SU-DHL-6 (cell line): ENCODE measurements around the gene UBTD2.
A peak's percentile ranks its signal among the peaks of the same experiment; 100 is the strongest.
"Not testable (repeated sequence)": the region's sequence is repeated elsewhere in the genome, so short reads cannot be mapped to it uniquely, and the experiment has no call there.

Experiments
- H2AFZ ChIP-seq: fragments of 200-600 bp; sonication (generic); 2 replicates; pipeline ENCODE4 v1.6.1; 2014; ENCODE audit warnings: low read depth, mild to moderate bottlenecking, moderate library complexity, mixed read lengths, antibody characterized with exemption, low read length; ENCODE audit not compliant: severe bottlenecking
- H3F3A ChIP-seq: fragments of 200-600 bp; shearing (Covaris generic); 2 replicates; pipeline ENCODE4 v1.6.0; 2016; ENCODE audit warnings: antibody characterized with exemption, mild to moderate bottlenecking; ENCODE audit not compliant: insufficient read depth
- H3K27ac ChIP-seq: fragments of 200-600 bp; sonication (generic); 2 replicates; pipeline ENCODE4 v1.5.1; 2016; ENCODE audit warnings: low read depth, mild to moderate bottlenecking, low read length, moderate library complexity, mixed read lengths
- H3K27me3 ChIP-seq: fragments of 200-600 bp; sonication (generic), shearing (Covaris generic); 2 replicates; pipeline ENCODE4 v1.6.0; 2014; ENCODE audit warnings: mild to moderate bottlenecking, low read length
- H3K36me3 ChIP-seq: fragments of 200-600 bp; sonication (generic); 2 replicates; pipeline ENCODE4 v1.6.1; 2014; ENCODE audit warnings: mild to moderate bottlenecking, low read length, mixed read lengths
- H3K4me2 ChIP-seq: fragments of 300-600, 200-600 bp; shearing (Covaris generic), sonication (generic); 2 replicates; pipeline ENCODE4 v1.6.0; 2014; ENCODE audit warnings: low read length, low read depth, mild to moderate bottlenecking; ENCODE audit not compliant: poor library complexity, severe bottlenecking
- H3K4me3 ChIP-seq: fragments of 200-600 bp; sonication (generic); 2 replicates; pipeline ENCODE4 v1.5.1; 2014; ENCODE audit warnings: antibody characterized with exemption, low read length, mild to moderate bottlenecking, mixed read lengths; ENCODE audit not compliant: insufficient read depth, poor library complexity, severe bottlenecking
- H3K79me2 ChIP-seq: fragments of 200-600 bp; sonication (generic); 2 replicates; pipeline ENCODE4 v1.6.1; 2014; ENCODE audit warnings: mild to moderate bottlenecking, low read length, moderate library complexity; ENCODE audit not compliant: insufficient read depth
- H3K9ac ChIP-seq: fragments of 200-600 bp; sonication (generic); 2 replicates; pipeline ENCODE4 v1.7.0; 2014; ENCODE audit warnings: mild to moderate bottlenecking, low read length
- H3K9me2 ChIP-seq: fragments of 200-600 bp; sonication (generic); replicated peaks from 2 replicates; pipeline ENCODE4 v1.6.1; 2014; ENCODE audit warnings: low read length; ENCODE audit not compliant: insufficient read depth
- H3K9me3 ChIP-seq: fragments of 200-600 bp; sonication (generic); 2 replicates; pipeline ENCODE4 v1.6.1; 2014; ENCODE audit warnings: low read length, mixed read lengths; ENCODE audit not compliant: insufficient read depth
- H4K20me1 ChIP-seq: fragments of 200-600 bp; sonication (generic); 2 replicates; pipeline ENCODE4 v1.6.1; 2014; ENCODE audit warnings: low read depth, mild to moderate bottlenecking, antibody characterized with exemption, low read length, moderate library complexity, mixed read lengths
- EZH2phosphoT487 ChIP-seq: fragments of 200-600 bp; sonication (generic), shearing (Covaris generic); conservative IDR thresholded peaks from 2 replicates; pipeline ENCODE4 v1.6.1; 2018; ENCODE audit warnings: mild to moderate bottlenecking, antibody characterized with exemption, low read length, moderate library complexity, mixed read lengths
- TF ChIP-seq, protein P1 (sequence below): fragments of 200-600 bp; sonication (generic); IDR thresholded peaks from one replicate; pipeline ENCODE4 v1.5.1; 2017; ENCODE audit warnings: antibody characterized with exemption, mild to moderate bottlenecking, low read length, moderate library complexity; ENCODE audit not compliant: insufficient read depth, poor library complexity, severe bottlenecking

UBTD2 gene

DNA sequence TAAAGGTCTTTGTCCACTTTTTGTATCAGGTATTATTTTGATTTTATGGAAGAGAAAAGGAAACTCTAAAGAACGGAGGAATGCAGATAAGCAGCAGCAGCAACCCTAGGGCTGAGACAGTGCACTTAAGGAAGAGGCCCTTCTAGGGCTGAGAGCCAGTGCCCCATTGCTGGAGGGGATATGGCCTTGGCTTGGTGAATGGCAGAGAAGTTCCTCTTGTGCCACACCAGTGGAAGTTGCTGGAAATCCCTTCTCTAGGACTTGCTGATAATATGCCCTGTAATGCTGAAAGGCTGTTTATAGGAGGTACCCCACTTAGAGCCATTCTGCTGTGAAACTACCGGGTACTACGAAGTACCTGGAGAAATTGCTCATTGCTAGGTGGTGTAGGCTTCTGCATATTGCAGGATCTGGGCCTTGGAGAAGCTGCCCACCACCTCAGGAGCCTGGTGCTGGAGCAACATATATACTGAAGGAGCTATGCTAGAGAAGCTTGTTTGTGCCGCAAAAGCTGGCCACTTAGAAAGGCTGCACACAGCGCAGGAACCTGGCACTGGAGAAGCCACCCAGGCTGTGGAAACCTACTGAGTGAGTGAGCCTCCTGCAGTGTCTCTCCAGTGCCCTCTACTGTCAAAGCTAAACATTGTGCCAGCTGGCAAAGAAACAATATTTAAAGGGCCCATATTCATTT is 9.6 kb upstream of the UBTD2 start:
- Histone ChIP-seq H4K20me1 (no peaks in the 10 kb centered on the region), H3K36me3 (no peaks in the 10 kb centered on the region), H3K4me3 (no peak overlapping the region), H3K79me2 (no peaks in the 10 kb centered on the region), H3F3A (no peaks in the 10 kb centered on the region), H3K27me3 (no peaks in the 10 kb centered on the region), H3K9me2 (no peaks in the 10 kb centered on the region), H3K4me2 (no peak overlapping the region), H3K9ac (no peak overlapping the region), H2AFZ (no peak overlapping the region), H3K27ac (no peak overlapping the region), H3K9me3 (no peaks in the 10 kb centered on the region)
- TF ChIP-seq, protein P1, sequence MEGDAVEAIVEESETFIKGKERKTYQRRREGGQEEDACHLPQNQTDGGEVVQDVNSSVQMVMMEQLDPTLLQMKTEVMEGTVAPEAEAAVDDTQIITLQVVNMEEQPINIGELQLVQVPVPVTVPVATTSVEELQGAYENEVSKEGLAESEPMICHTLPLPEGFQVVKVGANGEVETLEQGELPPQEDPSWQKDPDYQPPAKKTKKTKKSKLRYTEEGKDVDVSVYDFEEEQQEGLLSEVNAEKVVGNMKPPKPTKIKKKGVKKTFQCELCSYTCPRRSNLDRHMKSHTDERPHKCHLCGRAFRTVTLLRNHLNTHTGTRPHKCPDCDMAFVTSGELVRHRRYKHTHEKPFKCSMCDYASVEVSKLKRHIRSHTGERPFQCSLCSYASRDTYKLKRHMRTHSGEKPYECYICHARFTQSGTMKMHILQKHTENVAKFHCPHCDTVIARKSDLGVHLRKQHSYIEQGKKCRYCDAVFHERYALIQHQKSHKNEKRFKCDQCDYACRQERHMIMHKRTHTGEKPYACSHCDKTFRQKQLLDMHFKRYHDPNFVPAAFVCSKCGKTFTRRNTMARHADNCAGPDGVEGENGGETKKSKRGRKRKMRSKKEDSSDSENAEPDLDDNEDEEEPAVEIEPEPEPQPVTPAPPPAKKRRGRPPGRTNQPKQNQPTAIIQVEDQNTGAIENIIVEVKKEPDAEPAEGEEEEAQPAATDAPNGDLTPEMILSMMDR: peak; percentile 86
- no peak for TF ChIP-seq EZH2phosphoT487

DNA sequence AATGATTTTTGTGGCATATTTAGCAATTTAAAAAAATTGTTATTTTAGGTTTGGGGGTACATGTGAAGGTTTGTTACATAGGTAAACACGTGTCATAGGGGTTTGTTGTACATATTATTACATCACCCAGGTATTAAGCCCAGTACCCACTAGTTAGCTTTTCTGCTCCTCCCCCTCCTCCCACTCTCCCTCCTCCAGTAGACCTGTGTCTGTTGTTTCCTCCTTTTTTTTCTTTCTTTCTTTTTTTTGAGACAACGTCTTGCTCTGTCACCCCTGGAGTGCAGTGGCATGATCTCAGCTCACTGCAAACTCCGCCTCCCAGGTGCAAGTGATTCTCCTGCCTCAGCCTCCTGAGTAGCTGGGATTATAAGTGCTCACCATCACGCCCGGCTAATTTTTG is 8.3 kb upstream of the UBTD2 start:
- H3K4me3 ChIP-seq, H3K4me2 ChIP-seq, H3K27me3 ChIP-seq, H3K79me2 ChIP-seq, H3K9me2 ChIP-seq, H3K27ac ChIP-seq, H3F3A ChIP-seq, H3K9ac ChIP-seq, H3K36me3 ChIP-seq, H3K9me3 ChIP-seq, H4K20me1 ChIP-seq, H2AFZ ChIP-seq: not testable (repeated sequence)

DNA sequence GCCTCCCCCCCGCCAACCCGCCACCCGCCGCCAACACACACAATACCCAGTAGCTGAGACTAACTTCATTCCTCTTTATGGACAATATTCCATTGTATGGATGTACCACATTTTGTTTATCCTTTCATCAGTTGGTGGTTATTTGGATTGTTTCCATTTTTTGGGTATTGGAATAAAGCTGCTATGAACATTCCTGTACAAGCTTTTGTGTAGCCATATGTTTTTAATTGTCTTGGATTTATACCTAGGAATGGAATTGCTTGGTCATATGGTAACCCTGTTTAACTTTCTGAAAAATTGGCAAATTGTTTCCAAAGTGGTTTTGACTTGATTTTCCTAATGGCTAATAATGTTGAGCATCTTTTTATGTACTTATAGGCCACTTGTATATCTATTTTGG is 4.9 kb upstream of the UBTD2 start:
- no peak overlapping the region for H3K4me3 ChIP-seq
- no peak for TF ChIP-seq EZH2phosphoT487
- TF ChIP-seq, protein P1: no peak
- no peaks in the 10 kb centered on the region for H3K9me3 ChIP-seq
- no peak overlapping the region for H3K4me2 ChIP-seq
- no peak overlapping the region for H3K9ac ChIP-seq
- H3K9me2 ChIP-seq: no peaks in the 10 kb centered on the region
- no peaks in the 10 kb centered on the region for H3K27me3 ChIP-seq
- H3K27ac ChIP-seq: no peak overlapping the region
- no peaks in the 10 kb centered on the region for H4K20me1 ChIP-seq
- no peak overlapping the region for H2AFZ ChIP-seq
- no peaks in the 10 kb centered on the region for H3K36me3 ChIP-seq
- peaks cover 9% of the 10 kb centered on the region; the same call in 1 of the 2 replicates for H3F3A ChIP-seq
- H3K79me2 ChIP-seq: no peaks in the 10 kb centered on the region

DNA sequence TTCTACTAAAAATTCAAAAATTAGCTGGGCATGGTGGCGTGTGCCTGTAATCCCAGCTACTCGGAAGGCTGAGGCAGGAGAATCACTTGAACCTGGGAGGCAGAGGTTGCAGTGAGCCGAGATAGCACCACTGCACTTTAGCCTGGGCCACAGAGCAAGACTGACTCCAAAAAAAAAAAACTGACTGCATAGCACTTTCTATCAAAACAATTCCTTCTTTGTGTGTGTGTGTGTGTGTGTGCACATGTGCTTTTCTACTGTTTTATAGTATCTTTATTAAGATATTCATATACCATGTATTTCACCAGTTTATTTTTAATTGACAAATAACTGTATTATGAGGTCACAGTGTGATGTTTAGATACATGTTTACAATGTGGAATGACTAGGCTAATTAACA is 3.6 kb upstream of the UBTD2 start:
- H3K4me2 ChIP-seq, H4K20me1 ChIP-seq, H2AFZ ChIP-seq, H3F3A ChIP-seq, H3K27ac ChIP-seq, H3K36me3 ChIP-seq, H3K4me3 ChIP-seq, H3K9me3 ChIP-seq, H3K9me2 ChIP-seq, H3K9ac ChIP-seq, H3K27me3 ChIP-seq: not testable (repeated sequence)
- peaks cover 12% of the 10 kb centered on the region for H3K79me2 ChIP-seq
